Activated naive CD4-positive, alpha-beta T cell treated with anti-CD3 and anti-CD28 coated beads, Interleukin-2, amount 10 ng/mL, durations not matched to agents 7 days and 5 days (primary cell): Measurements from ENCODE around the gene ASTN2.

Source experiments
- CTCF ChIA-PET: fragments of 350-600 bp; sonication (Branson Sonifier 250); formaldehyde crosslinking; loops from one replicate; lab custom pipeline; 2021; ENCODE audit warnings: antibody characterized with exemption; lab: Charles Lee
- DNase-seq: peaks from one replicate; pipeline ENCODE4 v3.0.0-alpha.2; 2020
- H3K27ac Mint-ChIP-seq: one replicate; pipeline ENCODE4 v1.8.0; 2021; ENCODE audit warnings: mild to moderate bottlenecking, moderate library complexity, mixed read lengths
- H3K27me3 Mint-ChIP-seq: one replicate; pipeline ENCODE4 v1.8.0; 2021; ENCODE audit warnings: mild to moderate bottlenecking, mixed read lengths
- H3K36me3 Mint-ChIP-seq: one replicate; pipeline ENCODE4 v1.8.0; 2021; ENCODE audit warnings: mixed read lengths
- H3K4me1 Mint-ChIP-seq: one replicate; pipeline ENCODE4 v1.8.0; 2021; ENCODE audit warnings: mixed read lengths
- H3K4me3 Mint-ChIP-seq: one replicate; pipeline ENCODE4 v1.8.0; 2021; ENCODE audit warnings: mild to moderate bottlenecking, moderate library complexity, mixed read lengths
- H3K9me3 Mint-ChIP-seq: one replicate; pipeline ENCODE4 v1.8.0; 2021; ENCODE audit warnings: mixed read lengths

ASTN2 gene

DNA sequence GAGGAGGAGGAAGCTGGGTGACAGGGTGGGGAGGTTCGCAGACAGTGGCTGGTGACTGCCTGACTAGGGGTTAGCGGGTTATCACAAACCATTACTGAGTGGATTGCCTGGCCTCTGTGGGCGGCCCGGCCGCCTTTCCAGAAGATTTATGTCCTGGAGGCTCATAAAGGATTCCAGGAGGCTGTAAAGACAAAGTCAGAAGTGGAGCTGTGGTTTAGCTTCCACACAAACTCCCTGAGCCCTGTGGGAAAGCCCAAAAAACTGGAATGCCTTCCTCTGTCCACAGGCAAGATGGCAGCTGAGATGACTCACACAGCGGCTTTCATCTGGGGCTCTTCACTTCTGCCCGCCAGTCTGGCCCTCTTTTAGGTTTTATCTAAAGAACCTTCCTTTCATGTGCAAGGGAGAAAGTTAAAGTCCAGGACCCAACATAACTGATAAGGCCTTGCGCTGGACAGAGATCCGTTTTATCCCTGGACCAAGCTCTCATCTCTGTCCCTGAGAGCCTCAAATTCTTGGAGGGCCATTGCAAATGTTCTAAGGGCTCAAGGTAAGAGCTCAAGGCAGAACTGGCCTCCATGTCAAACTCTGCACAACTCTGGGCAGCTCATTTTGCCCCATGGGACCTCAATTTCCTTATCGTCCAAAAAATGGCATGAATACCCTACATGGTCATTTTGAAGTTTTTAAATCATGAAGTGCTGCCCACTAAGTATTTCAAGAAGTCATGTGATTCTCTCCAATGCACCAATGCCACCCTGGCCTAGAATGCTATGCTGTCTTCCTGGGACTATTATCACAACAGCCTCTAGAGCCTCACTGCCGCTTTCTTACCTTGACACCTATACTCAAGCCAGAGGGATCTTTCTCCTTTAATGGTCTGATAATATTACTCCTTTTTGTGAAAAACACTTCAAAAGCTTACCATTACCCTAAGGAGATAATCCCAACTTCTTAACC is 977.2 kb downstream of the ASTN2 start:
- no peaks in the 10 kb centered on the region for H3K27me3 Mint-ChIP-seq
- no peak overlapping the region for H3K4me3 Mint-ChIP-seq
- H3K36me3 Mint-ChIP-seq, result no peaks in the 10 kb centered on the region
- no peak for DNase-seq
- peaks cover 5% of the 10 kb centered on the region for H3K9me3 Mint-ChIP-seq
- H3K27ac Mint-ChIP-seq, result no peak overlapping the region
- H3K4me1 Mint-ChIP-seq, result no peaks in the 10 kb centered on the region
- CTCF ChIA-PET, result no interaction called here

DNA sequence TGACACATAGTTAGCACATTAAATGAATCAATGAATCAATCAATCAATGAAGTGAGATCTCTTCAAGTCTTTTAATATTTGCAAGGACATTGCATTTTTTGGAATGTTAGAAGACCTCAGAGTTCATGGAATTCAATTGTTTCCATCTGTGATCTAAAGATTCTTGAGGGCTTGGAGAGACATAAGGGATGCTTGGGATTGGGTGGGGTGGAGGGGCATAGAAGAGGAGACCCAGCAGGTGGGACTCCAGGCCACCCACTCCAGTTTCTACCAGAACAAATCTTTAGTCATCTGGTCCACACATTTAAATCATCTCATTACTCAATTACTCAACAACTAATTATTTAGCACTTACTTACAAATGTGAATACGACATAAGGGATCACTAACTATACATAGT is 978.7 kb downstream of the ASTN2 start:
- CTCF ChIA-PET, result no interaction called here
- Mint-ChIP-seq H3K9me3 (peaks cover 5% of the 10 kb centered on the region), H3K4me1 (no peaks in the 10 kb centered on the region), H3K27ac (no peak overlapping the region), H3K36me3 (no peaks in the 10 kb centered on the region), H3K4me3 (no peak overlapping the region), H3K27me3 (no peaks in the 10 kb centered on the region)
- no peak for DNase-seq

DNA sequence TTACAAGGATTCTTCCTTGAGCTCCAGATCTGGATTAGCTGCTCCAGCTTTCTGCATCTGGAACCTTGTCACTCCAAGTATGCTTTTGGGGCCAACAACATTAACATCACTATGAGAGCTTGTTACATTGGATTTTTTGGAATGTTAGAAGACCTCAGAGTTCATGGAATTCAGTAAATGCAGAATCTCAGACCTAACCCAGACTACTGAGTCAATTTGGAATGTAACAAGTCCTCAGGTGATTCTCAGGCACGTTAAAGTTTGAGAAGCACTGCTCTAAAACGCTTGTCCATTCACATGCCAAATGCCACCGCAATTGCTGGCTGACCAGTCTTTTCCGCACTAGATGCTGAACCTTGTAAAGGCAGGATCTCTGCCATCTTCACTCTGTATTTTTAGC is 979.2 kb downstream of the ASTN2 start:
- peaks cover 5% of the 10 kb centered on the region for H3K9me3 Mint-ChIP-seq
- no peak overlapping the region for H3K4me3 Mint-ChIP-seq
- H3K36me3 Mint-ChIP-seq, result no peaks in the 10 kb centered on the region
- no peaks in the 10 kb centered on the region for H3K27me3 Mint-ChIP-seq
- no peak overlapping the region for H3K27ac Mint-ChIP-seq
- no peak for DNase-seq
- CTCF ChIA-PET, result no interaction called here
- H3K4me1 Mint-ChIP-seq, result no peaks in the 10 kb centered on the region

DNA sequence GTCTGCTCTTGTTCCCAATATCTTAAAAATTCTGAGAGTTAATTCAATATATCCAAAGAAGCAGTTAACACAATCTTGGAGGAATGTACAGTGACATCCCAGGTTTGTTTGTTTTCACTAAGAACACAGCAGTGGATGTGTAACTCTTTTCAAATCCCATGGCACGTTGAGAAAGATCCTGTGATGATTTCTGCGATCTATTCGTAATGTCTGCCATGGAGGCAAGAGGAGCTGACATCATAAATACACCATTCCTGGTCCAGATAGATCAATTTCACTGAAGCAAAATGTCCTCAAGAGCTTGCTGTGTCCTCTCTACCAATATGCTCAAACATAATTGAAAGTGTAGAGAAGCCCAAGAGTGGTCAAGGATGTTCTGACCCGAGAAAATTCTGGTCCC is 980.5 kb downstream of the ASTN2 start:
- CTCF ChIA-PET, result no interaction called here
- Mint-ChIP-seq H3K27me3 (no peaks in the 10 kb centered on the region), H3K4me3 (no peak overlapping the region), H3K27ac (no peak overlapping the region), H3K9me3 (peaks cover 2% of the 10 kb centered on the region), H3K36me3 (no peaks in the 10 kb centered on the region), H3K4me1 (no peaks in the 10 kb centered on the region)
- DNase-seq, result no peak

DNA sequence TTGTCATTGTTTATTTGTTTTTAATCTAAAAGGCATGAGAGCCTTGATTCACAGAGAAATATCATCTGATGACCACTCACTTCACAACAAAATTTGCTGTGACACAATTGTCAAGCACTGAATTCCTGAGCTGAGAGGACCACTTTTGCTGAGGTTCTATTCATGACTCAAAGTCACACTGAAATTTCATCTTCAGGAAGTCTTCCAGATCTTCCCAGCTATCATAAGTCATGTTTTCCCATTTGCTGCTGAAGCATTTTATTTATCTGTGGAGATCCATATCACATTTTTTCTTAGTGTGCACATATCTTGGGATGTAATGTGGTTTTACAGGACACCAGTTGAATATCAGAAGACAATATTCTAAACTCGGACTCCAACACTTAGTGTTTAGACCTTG is 982.8 kb downstream of the ASTN2 start:
- peaks cover 2% of the 10 kb centered on the region for H3K9me3 Mint-ChIP-seq
- DNase-seq, result no peak
- H3K36me3 Mint-ChIP-seq, result no peaks in the 10 kb centered on the region
- CTCF ChIA-PET, result no interaction called here
- no peaks in the 10 kb centered on the region for H3K4me1 Mint-ChIP-seq
- no peak overlapping the region for H3K4me3 Mint-ChIP-seq
- H3K27ac Mint-ChIP-seq, result no peak overlapping the region
- H3K27me3 Mint-ChIP-seq, result no peaks in the 10 kb centered on the region

DNA sequence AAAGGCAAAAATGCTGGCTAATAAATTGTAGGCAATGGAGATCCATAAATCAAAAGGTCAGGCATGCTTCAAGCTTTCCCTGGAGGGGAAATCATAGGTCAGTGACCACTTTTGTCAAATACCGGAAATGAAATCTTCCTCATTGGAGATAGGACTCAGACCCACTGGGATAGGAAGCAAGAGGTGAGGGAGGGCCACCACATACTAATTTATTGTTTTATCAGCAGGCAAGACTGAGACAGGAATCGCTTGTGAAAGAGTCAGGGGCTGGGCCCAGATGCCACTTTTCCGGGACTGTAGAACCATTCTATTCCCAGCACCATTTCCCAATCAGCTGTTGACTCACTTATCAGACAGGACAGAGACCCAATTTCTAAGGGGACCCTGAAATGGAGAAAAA is 984.0 kb downstream of the ASTN2 start:
- CTCF ChIA-PET, result no interaction called here
- no peak for DNase-seq
- no peaks in the 10 kb centered on the region for H3K27me3 Mint-ChIP-seq
- H3K36me3 Mint-ChIP-seq, result no peaks in the 10 kb centered on the region
- no peaks in the 10 kb centered on the region for H3K9me3 Mint-ChIP-seq
- no peaks in the 10 kb centered on the region for H3K4me1 Mint-ChIP-seq
- H3K27ac Mint-ChIP-seq, result peak overlapping the region; percentile 56
- no peak overlapping the region for H3K4me3 Mint-ChIP-seq

DNA sequence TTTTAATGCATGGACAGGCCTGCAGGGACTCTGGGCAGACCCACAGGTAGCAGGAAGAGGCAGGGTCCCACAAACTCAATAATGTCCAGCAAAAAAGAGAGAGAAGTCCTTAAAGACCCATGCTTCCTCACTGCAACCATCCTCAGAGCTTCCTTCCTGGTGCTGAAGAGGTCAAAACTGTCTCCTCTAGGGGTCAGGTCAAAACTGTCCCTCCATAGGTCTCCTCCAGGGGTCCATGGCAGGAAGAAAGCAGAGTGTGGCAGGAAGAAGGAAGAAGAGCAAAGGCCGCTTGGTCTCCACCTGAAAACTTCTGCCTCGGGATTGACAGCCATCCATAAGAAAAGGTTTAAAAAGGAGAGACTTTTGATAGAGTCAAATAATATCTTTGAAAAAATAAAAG is 989.6 kb downstream of the ASTN2 start:
- CTCF ChIA-PET, result no interaction called here
- H3K4me3 Mint-ChIP-seq, result no peak overlapping the region
- H3K36me3 Mint-ChIP-seq, result no peaks in the 10 kb centered on the region

DNA sequence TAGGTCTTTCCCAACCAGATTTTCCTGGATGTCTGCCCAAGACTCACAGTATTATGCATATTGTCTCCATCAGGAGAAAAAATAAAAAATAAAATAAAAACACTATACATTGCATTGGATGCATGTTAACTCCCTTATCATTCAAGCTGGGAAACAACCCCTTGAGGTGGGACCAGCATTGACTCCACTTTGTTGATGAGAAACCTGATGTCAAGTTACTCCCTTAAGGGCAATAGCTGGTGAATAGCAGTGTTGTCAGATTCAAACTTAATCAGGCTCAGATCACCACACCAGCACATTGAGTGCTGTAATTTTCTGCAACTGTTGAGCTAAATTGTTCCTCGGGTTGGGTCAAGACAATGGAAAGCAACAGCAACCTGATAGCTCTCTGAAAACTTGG is 991.7 kb downstream of the ASTN2 start:
- Mint-ChIP-seq H3K9me3 (no peaks in the 10 kb centered on the region), H3K4me1 (no peaks in the 10 kb centered on the region), H3K27me3 (no peaks in the 10 kb centered on the region), H3K4me3 (no peak overlapping the region), H3K27ac (no peak overlapping the region), H3K36me3 (no peaks in the 10 kb centered on the region)
- no peak for DNase-seq
- CTCF ChIA-PET, result no interaction called here

More for the DNA sequence above, 989.6 kb downstream of the ASTN2 start:
- no peaks in the 10 kb centered on the region for H3K27me3 Mint-ChIP-seq
- no peaks in the 10 kb centered on the region for H3K4me1 Mint-ChIP-seq
- H3K9me3 Mint-ChIP-seq, result no peaks in the 10 kb centered on the region
- DNase-seq, result no peak
- no peak overlapping the region for H3K27ac Mint-ChIP-seq

DNA sequence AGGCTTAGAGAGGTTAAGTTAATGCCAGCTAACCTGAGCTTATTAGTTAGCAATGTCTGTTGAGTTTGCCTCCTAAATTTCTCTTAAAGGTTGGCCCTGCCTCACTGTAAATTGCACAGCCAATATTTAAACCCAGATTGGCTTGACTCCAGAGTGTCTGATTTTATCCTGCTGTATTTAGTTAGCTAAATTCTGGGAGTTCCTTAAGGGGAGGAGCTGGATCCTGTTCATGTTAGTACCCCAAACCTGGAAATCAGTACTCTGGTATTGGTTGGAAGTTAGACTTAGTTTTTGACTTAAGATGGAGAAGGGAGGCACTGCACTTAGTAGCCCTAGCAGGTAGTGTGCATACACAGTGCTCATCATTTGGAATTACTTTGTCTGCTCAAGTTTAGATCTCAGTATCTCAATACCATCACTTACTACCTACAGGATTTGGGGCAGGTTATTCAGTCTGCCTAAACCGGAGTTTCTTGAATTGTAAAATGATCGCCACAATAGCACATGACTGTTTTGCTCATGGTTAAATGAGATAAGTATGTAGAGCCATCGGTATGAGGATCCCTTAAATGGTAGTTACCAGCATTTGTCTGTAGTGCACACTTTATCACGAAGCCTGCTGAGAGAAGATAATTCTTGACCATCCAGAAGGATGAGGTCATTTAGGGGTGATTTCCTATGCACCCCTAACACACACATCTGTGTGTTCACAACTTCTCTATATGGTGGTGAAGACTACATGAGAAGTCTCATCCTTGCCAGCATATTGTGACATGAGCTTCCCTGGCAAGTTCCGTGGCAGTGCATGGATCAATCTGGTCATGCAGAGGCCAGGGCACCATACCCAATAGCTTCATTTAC is 992.5 kb downstream of the ASTN2 start:
- Mint-ChIP-seq H3K27me3 (no peaks in the 10 kb centered on the region), H3K4me3 (no peak overlapping the region), H3K4me1 (no peaks in the 10 kb centered on the region), H3K9me3 (no peaks in the 10 kb centered on the region), H3K36me3 (no peaks in the 10 kb centered on the region), H3K27ac (no peak overlapping the region)
- CTCF ChIA-PET, result no interaction called here
- DNase-seq, result no peak

DNA sequence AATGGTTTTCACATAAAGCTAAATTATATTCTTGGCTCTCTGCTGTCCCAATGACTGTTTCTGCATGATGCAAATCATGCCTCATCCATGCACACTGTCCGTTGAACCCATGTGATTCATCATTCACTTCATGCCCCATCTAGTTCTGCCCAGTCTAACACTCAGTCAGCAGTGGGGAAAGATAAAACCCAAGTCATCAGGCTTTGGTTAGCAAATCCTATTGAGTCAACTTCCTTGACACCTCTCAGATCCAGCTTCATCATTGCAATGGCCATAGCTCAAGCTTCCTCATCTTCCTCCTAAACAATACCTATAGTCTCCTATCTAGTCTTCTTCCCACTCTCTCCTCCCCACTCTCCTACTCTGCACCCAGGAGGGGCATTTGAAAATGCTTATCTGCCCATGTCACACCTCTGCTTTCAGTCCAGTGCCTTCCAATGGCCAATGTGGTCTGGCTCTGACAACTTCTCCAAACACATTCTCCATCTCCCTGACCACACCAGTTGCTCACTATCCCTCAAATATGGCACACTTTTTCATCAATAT is 993.8 kb downstream of the ASTN2 start:
- Mint-ChIP-seq H3K36me3 (no peaks in the 10 kb centered on the region), H3K27me3 (no peaks in the 10 kb centered on the region), H3K9me3 (no peaks in the 10 kb centered on the region), H3K4me1 (no peaks in the 10 kb centered on the region), H3K27ac (no peak overlapping the region), H3K4me3 (no peak overlapping the region)
- CTCF ChIA-PET, result no interaction called here
- DNase-seq, result no peak

DNA sequence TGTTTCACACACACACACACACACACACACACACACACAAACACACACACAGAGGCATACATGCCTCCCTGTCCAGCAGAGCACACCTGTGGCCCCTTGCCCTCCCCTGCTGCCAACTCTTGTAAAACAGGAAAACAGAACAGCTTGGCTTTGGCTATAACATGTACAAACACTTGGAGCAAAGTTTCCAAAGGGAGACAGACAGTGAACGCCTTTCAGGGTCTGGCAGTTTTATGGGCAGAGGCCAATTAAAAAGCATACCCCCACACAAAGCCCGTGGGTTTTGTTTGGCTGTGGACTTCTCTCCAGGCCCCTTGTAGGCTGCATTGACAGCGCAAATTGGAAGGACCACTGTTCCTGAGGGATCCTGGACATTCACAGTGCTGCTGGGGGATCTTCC is 995.7 kb downstream of the ASTN2 start:
- DNase-seq, result no peak
- no peak overlapping the region for H3K4me3 Mint-ChIP-seq
- H3K27ac Mint-ChIP-seq, result no peak overlapping the region
- no peaks in the 10 kb centered on the region for H3K36me3 Mint-ChIP-seq
- CTCF ChIA-PET, result no interaction called here
- H3K27me3 Mint-ChIP-seq, result no peaks in the 10 kb centered on the region
- H3K9me3 Mint-ChIP-seq, result no peaks in the 10 kb centered on the region
- H3K4me1 Mint-ChIP-seq, result no peaks in the 10 kb centered on the region

DNA sequence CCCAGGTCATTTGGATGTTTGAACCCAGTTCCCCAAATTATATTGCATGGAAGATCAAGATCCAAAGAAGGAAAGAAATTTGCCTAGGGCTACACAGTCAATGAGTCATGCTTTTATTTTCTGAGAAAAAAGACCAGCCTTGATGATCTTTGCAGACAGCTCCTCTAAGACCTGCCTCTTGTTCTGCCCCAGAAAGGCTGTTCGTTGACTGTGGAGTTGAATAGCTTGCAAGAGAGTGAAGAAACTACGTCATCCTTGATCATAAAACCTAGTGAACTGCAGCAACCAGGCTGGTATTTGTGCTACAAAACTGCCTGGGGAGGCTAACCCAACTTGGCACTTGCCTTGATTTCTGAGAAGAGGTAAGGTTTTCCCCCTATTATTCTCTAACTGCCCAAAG is 997.4 kb downstream of the ASTN2 start:
- H3K27ac Mint-ChIP-seq, result no peak overlapping the region
- no peaks in the 10 kb centered on the region for H3K27me3 Mint-ChIP-seq
- no peaks in the 10 kb centered on the region for H3K9me3 Mint-ChIP-seq
- no peaks in the 10 kb centered on the region for H3K4me1 Mint-ChIP-seq
- CTCF ChIA-PET, result no interaction called here
- no peak overlapping the region for H3K4me3 Mint-ChIP-seq
- DNase-seq, result no peak
- H3K36me3 Mint-ChIP-seq, result no peaks in the 10 kb centered on the region

DNA sequence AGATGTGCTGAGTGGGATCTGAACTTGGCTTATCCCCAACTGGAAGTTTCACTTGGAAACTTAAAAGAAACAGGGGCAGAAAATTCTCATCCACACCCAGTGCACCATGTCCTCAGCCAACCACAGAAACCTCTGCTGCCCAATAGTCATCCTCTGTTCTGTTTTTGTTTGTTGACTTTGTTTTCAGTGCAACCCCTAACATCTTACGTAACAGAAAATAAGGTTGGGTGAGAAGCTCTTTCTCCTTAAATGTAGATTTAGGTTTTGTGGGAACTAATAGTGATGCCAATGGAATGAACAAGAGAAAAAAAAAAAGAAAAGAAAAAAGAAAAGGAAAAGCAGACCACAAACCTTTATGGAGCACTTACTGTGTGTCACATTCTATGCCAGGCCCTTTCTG is 998.4 kb downstream of the ASTN2 start:
- CTCF ChIA-PET, result no interaction called here

DNA sequence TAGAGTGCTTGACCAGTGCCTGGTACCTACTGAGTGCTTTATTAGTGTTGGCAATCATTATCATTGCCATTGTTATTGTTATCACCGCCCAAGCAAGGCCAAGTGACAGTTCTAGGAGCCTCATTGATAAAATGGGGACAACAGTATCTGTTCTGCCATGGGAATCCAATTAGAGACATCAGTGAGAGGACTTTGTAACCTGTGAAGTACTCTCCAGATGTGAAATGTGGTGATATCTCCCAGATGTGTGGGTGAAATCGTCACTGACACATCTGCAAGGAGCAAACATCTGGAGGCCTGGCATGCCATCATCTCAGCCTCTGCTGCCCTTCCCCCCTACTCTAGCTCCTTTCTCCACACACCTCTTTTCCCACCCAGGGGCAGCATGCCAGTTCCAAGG is 1000.5 kb downstream of the ASTN2 start:
- no peak overlapping the region for H3K27ac Mint-ChIP-seq
- H3K4me1 Mint-ChIP-seq, result no peaks in the 10 kb centered on the region
- H3K9me3 Mint-ChIP-seq, result no peaks in the 10 kb centered on the region
- H3K27me3 Mint-ChIP-seq, result no peaks in the 10 kb centered on the region
- CTCF ChIA-PET, result no interaction called here
- H3K4me3 Mint-ChIP-seq, result no peak overlapping the region
- no peaks in the 10 kb centered on the region for H3K36me3 Mint-ChIP-seq
- no peak for DNase-seq

More for the DNA sequence above, 998.4 kb downstream of the ASTN2 start:
- no peak for DNase-seq
- Mint-ChIP-seq H3K27me3 (no peaks in the 10 kb centered on the region), H3K27ac (no peak overlapping the region), H3K4me1 (no peaks in the 10 kb centered on the region), H3K36me3 (no peaks in the 10 kb centered on the region), H3K9me3 (no peaks in the 10 kb centered on the region), H3K4me3 (no peak overlapping the region)
